Measurements from ENCODE around the gene TBC1D1. TPM values are rescaled to one million over a fixed set of nuclear protein-coding genes. Genes with fewer than 3 reads are reported as not detected.

The TBC1D1 gene
- total RNA-seq, 1 experiment from 2014 or later: 106 TPM

- Histone ChIP-seq H3K27me3 (ENCODE audit: insufficient read depth, low read depth) (no peaks in the 10 kb centered on the region), H4K20me1 (ENCODE audit: insufficient read depth) (no peaks in the 10 kb centered on the region), H3K4me1 (replicated peaks; ENCODE audit: insufficient read depth) (no peaks in the 10 kb centered on the region), H3K4me2 (no peak overlapping the region), H3F3A (ENCODE audit: insufficient read depth, low read depth) (no peaks in the 10 kb centered on the region), H3K9me3 (ENCODE audit: insufficient read depth, low read depth) (no peaks in the 10 kb centered on the region), H3K27ac (no peak overlapping the region), H3K36me3 (ENCODE audit: low read depth) (no peaks in the 10 kb centered on the region), H3K79me2 (ENCODE audit: low read depth) (no peaks in the 10 kb centered on the region), H2AFZ (no peak overlapping the region), H3K9me2 (ENCODE audit: insufficient read depth) (no peaks in the 10 kb centered on the region), H3K4me3 (no peak overlapping the region)
- no peak for TF ChIP-seq CTCF (conservative IDR thresholded peaks at IDR 0.05)
- no peak for TF ChIP-seq EZH2 (IDR thresholded peaks at IDR 0.05; ENCODE audit: low read depth)
- intact Hi-C loops (cut with micrococcal nuclease; ENCODE audit: unreplicated experiment): no loop called here
- POLR2A ChIA-PET (ENCODE audit: unreplicated experiment): no interaction called here
- no peak for DNase-seq
- BruUV-seq (replicated peaks): no TSS peak
- CTCF ChIA-PET: no interaction called here
Measured at GRCh38 chr4:37914539-37914938, 23.7 kb downstream of the TBC1D1 start.

GRCh38 chr4:37917388-37917787 lies 26.5 kb downstream of the TBC1D1 start:
- no peaks in the 10 kb centered on the region for H3F3A ChIP-seq (ENCODE audit: insufficient read depth, low read depth)
- no peak for DNase-seq
- TF ChIP-seq CTCF (conservative IDR thresholded peaks at IDR 0.05): no peak
- TF ChIP-seq EZH2 (IDR thresholded peaks at IDR 0.05; ENCODE audit: low read depth): no peak
- H3K4me1 ChIP-seq (replicated peaks; ENCODE audit: insufficient read depth): no peaks in the 10 kb centered on the region
- no TSS peak for BruUV-seq (replicated peaks)
- H4K20me1 ChIP-seq (ENCODE audit: insufficient read depth): no peaks in the 10 kb centered on the region
- H3K9me2 ChIP-seq (ENCODE audit: insufficient read depth): no peaks in the 10 kb centered on the region
- H3K27me3 ChIP-seq (ENCODE audit: insufficient read depth, low read depth): no peaks in the 10 kb centered on the region
- no peak overlapping the region for H2AFZ ChIP-seq
- no peaks in the 10 kb centered on the region for H3K79me2 ChIP-seq (ENCODE audit: low read depth)
- no peak overlapping the region for H3K4me3 ChIP-seq
- POLR2A ChIA-PET (ENCODE audit: unreplicated experiment): no interaction called here
- CTCF ChIA-PET: no interaction called here
- H3K4me2 ChIP-seq: no peak overlapping the region
- H3K36me3 ChIP-seq (ENCODE audit: low read depth): no peaks in the 10 kb centered on the region
- H3K9me3 ChIP-seq (ENCODE audit: insufficient read depth, low read depth): no peaks in the 10 kb centered on the region
- no peak overlapping the region for H3K27ac ChIP-seq
- intact Hi-C loops (cut with micrococcal nuclease; ENCODE audit: unreplicated experiment): no loop called here

- no peaks in the 10 kb centered on the region for H3K9me2 ChIP-seq (ENCODE audit: insufficient read depth)
- no peak for DNase-seq
- TF ChIP-seq EZH2 (IDR thresholded peaks at IDR 0.05; ENCODE audit: low read depth) (no peak), CTCF (conservative IDR thresholded peaks at IDR 0.05) (no peak)
- no peaks in the 10 kb centered on the region for H3K36me3 ChIP-seq (ENCODE audit: low read depth)
- no peak overlapping the region for H3K27ac ChIP-seq
- POLR2A ChIA-PET (ENCODE audit: unreplicated experiment): no interaction called here
- H3K4me2 ChIP-seq: no peak overlapping the region
- no peaks in the 10 kb centered on the region for H3F3A ChIP-seq (ENCODE audit: insufficient read depth, low read depth)
- H4K20me1 ChIP-seq (ENCODE audit: insufficient read depth): no peaks in the 10 kb centered on the region
- no TSS peak for BruUV-seq (replicated peaks)
- H2AFZ ChIP-seq: no peak overlapping the region
- intact Hi-C loops (cut with micrococcal nuclease; ENCODE audit: unreplicated experiment): no loop called here
- CTCF ChIA-PET: no interaction called here
- no peaks in the 10 kb centered on the region for H3K27me3 ChIP-seq (ENCODE audit: insufficient read depth, low read depth)
- H3K9me3 ChIP-seq (ENCODE audit: insufficient read depth, low read depth): no peaks in the 10 kb centered on the region
- no peaks in the 10 kb centered on the region for H3K79me2 ChIP-seq (ENCODE audit: low read depth)
- no peaks in the 10 kb centered on the region for H3K4me1 ChIP-seq (replicated peaks; ENCODE audit: insufficient read depth)
- no peak overlapping the region for H3K4me3 ChIP-seq
Measured at GRCh38 chr4:37918653-37919052, 27.8 kb downstream of the TBC1D1 start.

All from PC-9 (cell line).